SK-N-SH (cell line): ENCODE results near the gene CRELD2. TPM values are rescaled to one million over a fixed set of nuclear protein-coding genes. Genes with fewer than 3 reads are reported as not detected.

Experiments
- CTCF ChIA-PET: fragments of 300-600, 350-600 bp; formaldehyde crosslinking; extraction: SDS; loops from one replicate; lab custom pipeline; 2021; lab: Yijun Ruan, JAX
- POLR2A ChIA-PET: fragments of 350-600 bp; sonication (Branson Sonifier 250); formaldehyde crosslinking; extraction: SDS; loops from one replicate; lab custom pipeline; 2020; ENCODE audit warnings: antibody characterized with exemption, inconsistent platforms; lab: Yijun Ruan, JAX
- DNase-seq: peaks from one replicate; pipeline ENCODE4 v3.0.0; 2012
- H2AFZ ChIP-seq: fragments of 200-600 bp; sonication (generic); 2 replicates; pipeline ENCODE4 v1.8.1; 2016; ENCODE audit warnings: antibody characterized with exemption, mild to moderate bottlenecking, low read depth
- H3F3A ChIP-seq: fragments of 200-600 bp; sonication (generic); replicated peaks from 2 replicates; pipeline ENCODE3; 2016; ENCODE audit warnings: antibody characterized with exemption, mild to moderate bottlenecking; ENCODE audit not compliant: insufficient read depth
- H3K27ac ChIP-seq, 2 experiments: fragments of 200-500 bp in 1 of 2; fragments of 200-600 bp in 1 of 2; sonication (Bioruptor generic) in 1 of 2; sonication (generic), shearing (Covaris generic) in 1 of 2; 2 replicates each; pipeline versions ENCODE4 v1.5.1 to v1.6.1; 2014 to 2016; ENCODE audit warnings: low read depth in 2 of 2, inconsistent platforms in 1 of 2, low read length in 1 of 2, mild to moderate bottlenecking in 1 of 2, mixed read lengths in 1 of 2
- H3K27me3 ChIP-seq: fragments of 200-600 bp; sonication (generic), shearing (Covaris generic); 2 replicates; pipeline ENCODE4 v1.6.1; 2016; ENCODE audit warnings: mixed run types; ENCODE audit not compliant: insufficient read depth
- H3K36me3 ChIP-seq, 2 experiments: fragments of 200-500 bp in 1 of 2; fragments of 200-600 bp in 1 of 2; sonication (Bioruptor generic) in 1 of 2; sonication (generic) in 1 of 2; replicated peaks in 1 of 2; 2 replicates each; pipeline versions ENCODE3 to v1.5.1; 2014 to 2016; ENCODE audit warnings: low read length in 1 of 2, mild to moderate bottlenecking in 1 of 2; ENCODE audit not compliant: insufficient read depth in 2 of 2, control insufficient read depth in 1 of 2
- H3K4me1 ChIP-seq, 2 experiments: fragments of 200-500 bp in 1 of 2; fragments of 200-600 bp in 1 of 2; sonication (Bioruptor generic) in 1 of 2; sonication (generic), shearing (Covaris generic) in 1 of 2; 2 replicates each; pipeline versions ENCODE4 v1.5.1 to v1.6.1; 2014 to 2016; ENCODE audit warnings: low read depth in 1 of 2, low read length in 1 of 2, mixed run types in 1 of 2; ENCODE audit not compliant: insufficient read depth in 2 of 2, control insufficient read depth in 1 of 2
- H3K4me2 ChIP-seq: fragments of 200-600 bp; sonication (generic), shearing (Covaris generic); 2 replicates; pipeline ENCODE4 v1.6.1; 2017; ENCODE audit warnings: mixed run types
- H3K4me3 ChIP-seq, 2 experiments: fragments of 200-500 bp in 1 of 2; fragments of 200-600 bp in 1 of 2; sonication (Bioruptor generic) in 1 of 2; sonication (generic), shearing (Covaris generic) in 1 of 2; 2 replicates each; pipeline versions ENCODE4 v1.5.1 to v1.8.1; 2014 to 2016; ENCODE audit warnings: low read depth in 2 of 2, inconsistent platforms in 1 of 2, low read length in 1 of 2, mild to moderate bottlenecking in 1 of 2, mixed read lengths in 1 of 2, moderate library complexity in 1 of 2
- H3K79me2 ChIP-seq: fragments of 200-600 bp; sonication (generic); 2 replicates; pipeline ENCODE4 v1.8.1; 2017; ENCODE audit warnings: mild to moderate bottlenecking; ENCODE audit not compliant: insufficient read depth
- H3K9ac ChIP-seq: fragments of 200-600 bp; sonication (generic); 2 replicates; pipeline ENCODE4 v1.6.1; 2017; ENCODE audit warnings: mixed run types
- H3K9me2 ChIP-seq: fragments of 200-600 bp; sonication (generic); 2 replicates; pipeline ENCODE4 v1.6.1; 2017; ENCODE audit warnings: mixed run types
- H3K9me3 ChIP-seq: fragments of 200-600 bp; sonication (generic); 2 replicates; pipeline ENCODE4 v1.6.1; 2017; ENCODE audit warnings: mixed run types, mild to moderate bottlenecking, moderate library complexity
- H4K20me1 ChIP-seq: fragments of 200-600 bp; sonication (generic); 2 replicates; pipeline ENCODE4 v1.6.1; 2017; ENCODE audit warnings: mild to moderate bottlenecking, mixed run types; ENCODE audit not compliant: insufficient read depth
- CTCF ChIP-seq: fragments of 200-600 bp; sonication (generic); IDR thresholded peaks from 2 replicates; pipeline ENCODE4 v1.6.1; 2017; ENCODE audit warnings: antibody characterized with exemption, mild to moderate bottlenecking, moderate library complexity
- ELF1 ChIP-seq: IDR thresholded peaks from 2 replicates; pipeline ENCODE4 v1.4.0; 2012
- EZH2phosphoT487 ChIP-seq: fragments of 200-600 bp; sonication (generic); IDR thresholded peaks from 2 replicates; pipeline ENCODE4 v1.6.1; 2017; ENCODE audit warnings: low read depth, mixed run types, mild to moderate bottlenecking, antibody characterized with exemption, moderate library complexity, borderline replicate concordance
- FOSL2 ChIP-seq: IDR thresholded peaks from 2 replicates; pipeline ENCODE4 v1.4.0; 2012; ENCODE audit warnings: low read depth, mild to moderate bottlenecking, moderate library complexity, borderline replicate concordance
- FOXM1 ChIP-seq: IDR thresholded peaks from 2 replicates; pipeline ENCODE4 v1.4.0; 2012; ENCODE audit warnings: low read depth, mild to moderate bottlenecking
- GATA2 ChIP-seq: sonication (generic); formaldehyde crosslinking; IDR thresholded peaks from 2 replicates; pipeline ENCODE4 v1.5.0; 2020; ENCODE audit warnings: mild to moderate bottlenecking, missing genetic modification reagents
- IRF3 ChIP-seq: fragments of 150-350 bp; IDR thresholded peaks from 2 replicates; pipeline ENCODE4 v1.6.1; 2016; ENCODE audit warnings: mild to moderate bottlenecking, low read depth, low read length
- NRF1 ChIP-seq: IDR thresholded peaks from 2 replicates; pipeline ENCODE4 v1.6.1; 2012; ENCODE audit warnings: low read depth, mild to moderate bottlenecking, low read length
- POLR2AphosphoS5 ChIP-seq: IDR thresholded peaks from 2 replicates; pipeline ENCODE4 v1.6.1; 2012; ENCODE audit warnings: low read depth, low read length
- RCOR1 ChIP-seq: fragments of 150-350 bp; IDR thresholded peaks from 2 replicates; pipeline ENCODE4 v1.6.1; 2017; ENCODE audit warnings: antibody characterized with exemption, low read length
- REST ChIP-seq: IDR thresholded peaks from 2 replicates; pipeline ENCODE4 v1.6.1; 2012; ENCODE audit warnings: mild to moderate bottlenecking, low read depth, low read length, moderate library complexity
- RFX5 ChIP-seq: IDR thresholded peaks from 2 replicates; pipeline ENCODE4 v1.6.1; 2012; ENCODE audit warnings: mild to moderate bottlenecking, improper control_type of control experiment, low read length
- RXRA ChIP-seq: IDR thresholded peaks from 2 replicates; pipeline ENCODE4 v1.4.0; 2012; ENCODE audit warnings: low read depth, mild to moderate bottlenecking, borderline replicate concordance
- SMC3 ChIP-seq: IDR thresholded peaks from 2 replicates; pipeline ENCODE4 v1.6.1; 2012; ENCODE audit warnings: low read depth, low read length, improper control_type of control experiment
- TAF1 ChIP-seq: IDR thresholded peaks from 2 replicates; pipeline ENCODE4 v1.6.1; 2012; ENCODE audit warnings: low read depth, mild to moderate bottlenecking, low read length, moderate library complexity, borderline replicate concordance
- USF2 ChIP-seq: fragments of 150-350 bp; IDR thresholded peaks from 2 replicates; pipeline ENCODE4 v1.6.1; 2017; ENCODE audit warnings: antibody characterized with exemption, low read length, low read depth, borderline replicate concordance
- YY1 ChIP-seq: IDR thresholded peaks from 2 replicates; pipeline ENCODE4 v1.4.0; 2012; ENCODE audit warnings: low read depth, mild to moderate bottlenecking
- WGBS: methylation state at CpG from one replicate; pipeline ENCODE4 v1.1.6; 2017; ENCODE audit warnings: low lambda C conversion rate; 5-methylcytosine and 5-hydroxymethylcytosine counted together
- polyA plus RNA-seq, 3 experiments: library from polyadenylated mRNA; depleted of rRNA; stranded (reverse); fragments of >200 nt; gene quantifications; 2 replicates each; pipeline ENCODE4 v1.2.3, GENCODE V29; 2012

The CRELD2 gene
- polyA plus RNA-seq, 1 of the 3 experiments (the other 2 are of a cell fraction), result 113 TPM

GRCh38 chr22:49913446-49913845, 5.0 kb upstream of the CRELD2 start:
- peaks cover 3 to 19% of the 10 kb centered on the region in 2 experiments for H3K36me3 ChIP-seq
- no peak overlapping the region for H3K4me2 ChIP-seq
- H3K9me3 ChIP-seq, result no peaks in the 10 kb centered on the region
- H3K27ac ChIP-seq, result no peak overlapping the region
- no peak for DNase-seq
- TF ChIP-seq YY1, result no peak
- no peak for TF ChIP-seq CTCF
- TF ChIP-seq, all 33 proteins: peak for 0
- H3F3A ChIP-seq, result no peaks in the 10 kb centered on the region
- H3K9ac ChIP-seq, result no peak overlapping the region
- H3K79me2 ChIP-seq, result 0 out of 2 replicates have a peak, but pooled peaks cover 5% of the 10 kb centered on the region
- no peaks in the 10 kb centered on the region for H4K20me1 ChIP-seq
- ChIA-PET CTCF (interaction anchor here (1.0 kb wide), 1 partner anchor 38 kb away, joined by 3 read pairs; no protein-coding TSS in a partner anchor), POLR2A (no interaction called here)
- H3K4me1 ChIP-seq, result peaks cover 0 to 2% of the 10 kb centered on the region in 2 experiments; a peak in 1 of 4 replicates
- 99% methylated on average over 11 of the region's 14 CpGs for WGBS
- no peak overlapping the region for H2AFZ ChIP-seq
- no peaks in the 10 kb centered on the region for H3K27me3 ChIP-seq
- H3K9me2 ChIP-seq, result no peaks in the 10 kb centered on the region
- no peak overlapping the region for H3K4me3 ChIP-seq

GRCh38 chr22:49914256-49914655, 4.2 kb upstream of the CRELD2 start:
- POLR2A ChIA-PET, result no interaction called here
- Histone ChIP-seq H3F3A (no peaks in the 10 kb centered on the region), H3K27ac (no peak overlapping the region), H3K79me2 (0 out of 2 replicates have a peak, but pooled peaks cover 5% of the 10 kb centered on the region), H4K20me1 (no peaks in the 10 kb centered on the region), H3K9me3 (no peaks in the 10 kb centered on the region), H3K36me3 (peaks cover 3 to 15% of the 10 kb centered on the region in 2 experiments), H3K4me2 (no peak overlapping the region)
- no peak for TF ChIP-seq FOSL2
- no peak for TF ChIP-seq POLR2AphosphoS5
- TF ChIP-seq TAF1, result no peak
- no peak for TF ChIP-seq IRF3
- no peak for TF ChIP-seq FOXM1
- no peak for TF ChIP-seq REST
- TF ChIP-seq RXRA, result no peak
- no peak for TF ChIP-seq ELF1
- no peak for TF ChIP-seq SMC3
- no peak for TF ChIP-seq EZH2phosphoT487
- no peak for TF ChIP-seq GATA2 (CRISPR knock-in tag)
- no peak for TF ChIP-seq USF2
- no peak for TF ChIP-seq NRF1
- TF ChIP-seq RFX5, result no peak
- no peak for TF ChIP-seq RCOR1
- TF ChIP-seq, all 33 proteins: peak for 0
- DNase-seq, result no peak
- WGBS, result 78% methylated on average over 8 of the region's 12 CpGs
- H3K4me1 ChIP-seq, result peaks cover 0 to 6% of the 10 kb centered on the region in 2 experiments; a peak in 1 of 4 replicates
- H3K9me2 ChIP-seq, result no peaks in the 10 kb centered on the region
- no peak overlapping the region for H2AFZ ChIP-seq
- H3K27me3 ChIP-seq, result no peaks in the 10 kb centered on the region
- no peak overlapping the region for H3K9ac ChIP-seq
- H3K4me3 ChIP-seq, result no peak overlapping the region
- CTCF ChIA-PET, result interaction anchor here (2.3 to 2.5 kb wide), 2 partner anchors 16 to 116 kb away, joined by 7 to 11 read pairs; no protein-coding TSS in a partner anchor
